OCI-LY7 (cell line): ENCODE data around the gene GAST.

Experiments
- EZH2phosphoT487 ChIP-seq: fragments of 200-600 bp; sonication (generic); IDR thresholded peaks from 2 replicates; pipeline ENCODE4 v1.6.1; 2018; ENCODE audit warnings: low read depth, borderline replicate concordance, mild to moderate bottlenecking, mixed run types, antibody characterized with exemption, low read length, moderate library complexity, mixed read lengths
- TF ChIP-seq, protein P1 (sequence below): fragments of 200-600 bp; sonication (generic); conservative IDR thresholded peaks from 2 replicates; pipeline ENCODE4 v1.5.1; 2014; ENCODE audit warnings: mild to moderate bottlenecking, antibody characterized with exemption, low read length, moderate library complexity, mixed read lengths

DNA sequence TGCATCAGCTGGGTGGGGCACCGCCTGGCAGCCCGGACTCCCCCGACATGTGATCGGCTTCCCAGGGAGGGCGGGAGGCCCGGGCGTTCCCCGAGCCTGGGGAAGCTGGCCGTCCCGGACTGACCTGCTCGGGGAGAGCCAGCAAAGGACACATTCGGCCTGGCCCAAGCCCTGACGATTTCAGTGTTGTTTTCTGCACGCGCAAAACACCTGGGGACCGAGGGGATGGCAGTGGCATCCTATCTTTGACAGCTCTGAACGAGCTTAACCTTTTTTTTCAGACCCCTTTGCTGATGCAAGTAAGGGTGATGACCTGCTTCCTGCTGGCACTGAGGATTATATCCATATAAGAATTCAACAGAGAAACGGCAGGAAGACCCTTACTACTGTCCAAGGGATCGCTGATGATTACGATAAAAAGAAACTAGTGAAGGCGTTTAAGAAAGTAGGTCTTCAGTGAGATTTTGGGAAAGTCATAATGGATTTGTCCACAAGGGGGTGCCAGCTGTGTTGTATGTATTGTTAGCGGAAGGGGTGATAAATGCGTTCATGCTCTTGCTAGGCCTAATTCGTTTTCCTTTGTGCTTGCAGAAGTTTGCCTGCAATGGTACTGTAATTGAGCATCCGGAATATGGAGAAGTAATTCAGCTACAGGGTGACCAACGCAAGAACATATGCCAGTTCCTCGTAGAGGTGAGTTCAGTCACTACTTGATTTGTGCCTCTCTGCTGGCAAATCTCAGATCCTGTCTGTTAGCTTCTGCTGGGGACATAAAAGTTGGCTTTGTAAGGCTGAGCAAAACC lies 22.4 kb upstream of the GAST start:
- TF ChIP-seq, protein P1, sequence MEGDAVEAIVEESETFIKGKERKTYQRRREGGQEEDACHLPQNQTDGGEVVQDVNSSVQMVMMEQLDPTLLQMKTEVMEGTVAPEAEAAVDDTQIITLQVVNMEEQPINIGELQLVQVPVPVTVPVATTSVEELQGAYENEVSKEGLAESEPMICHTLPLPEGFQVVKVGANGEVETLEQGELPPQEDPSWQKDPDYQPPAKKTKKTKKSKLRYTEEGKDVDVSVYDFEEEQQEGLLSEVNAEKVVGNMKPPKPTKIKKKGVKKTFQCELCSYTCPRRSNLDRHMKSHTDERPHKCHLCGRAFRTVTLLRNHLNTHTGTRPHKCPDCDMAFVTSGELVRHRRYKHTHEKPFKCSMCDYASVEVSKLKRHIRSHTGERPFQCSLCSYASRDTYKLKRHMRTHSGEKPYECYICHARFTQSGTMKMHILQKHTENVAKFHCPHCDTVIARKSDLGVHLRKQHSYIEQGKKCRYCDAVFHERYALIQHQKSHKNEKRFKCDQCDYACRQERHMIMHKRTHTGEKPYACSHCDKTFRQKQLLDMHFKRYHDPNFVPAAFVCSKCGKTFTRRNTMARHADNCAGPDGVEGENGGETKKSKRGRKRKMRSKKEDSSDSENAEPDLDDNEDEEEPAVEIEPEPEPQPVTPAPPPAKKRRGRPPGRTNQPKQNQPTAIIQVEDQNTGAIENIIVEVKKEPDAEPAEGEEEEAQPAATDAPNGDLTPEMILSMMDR = peak; percentile 85
- no peak for TF ChIP-seq EZH2phosphoT487
